DOHH2 (cell line): ENCODE data around the gene TIE1.

Experiments
- CTCF ChIP-seq: fragments of 200-600 bp; sonication (generic); IDR thresholded peaks from one replicate; pipeline ENCODE4 v1.5.1; 2014; ENCODE audit warnings: antibody characterized with exemption, mild to moderate bottlenecking, low read depth, low read length; ENCODE audit not compliant: poor library complexity, severe bottlenecking
- EZH2phosphoT487 ChIP-seq: fragments of 200-600 bp; sonication (generic); IDR thresholded peaks from 2 replicates; pipeline ENCODE4 v1.6.1; 2017; ENCODE audit warnings: borderline replicate concordance, mild to moderate bottlenecking, antibody characterized with exemption, low read length, moderate library complexity, mixed read lengths

- TF ChIP-seq CTCF (no peak), EZH2phosphoT487 (no peak)
Observed at GRCh38 chr1:43256675-43257570, 43.9 kb upstream of the TIE1 start.
